Measurements from ENCODE around the gene WSCD2.

GRCh38 chr12:108082485-108082884 lies 46.6 kb upstream of the WSCD2 start:
- TF ChIP-seq EZH2 (IDR thresholded peaks at IDR 0.05) (no peak), FOXP2 (optimal IDR thresholded peaks at IDR 0.05; ENCODE audit: control extremely low read depth, extremely low read length, insufficient read depth) (no peak), POLR2AphosphoS5 (IDR thresholded peaks at IDR 0.05; ENCODE audit: borderline replicate concordance, low read depth, low read length) (no peak)
